HEK293 (cell line): ENCODE measurements around the gene MAF.

ENCODE experiments used
- ATF2 ChIP-seq: fragments of 450-650 bp; formaldehyde crosslinking; IDR thresholded peaks from 2 replicates; pipeline ENCODE4 v1.5.1; 2016; ENCODE audit warnings: missing biosample characterization, missing genetic modification characterization, low read depth
- BCL11A ChIP-seq: fragments of 450-650 bp; formaldehyde crosslinking; IDR thresholded peaks from 2 replicates; pipeline ENCODE4 v1.5.1; 2016; ENCODE audit warnings: low read depth, missing biosample characterization, missing genetic modification characterization
- BCL11B ChIP-seq: fragments of 450-650 bp; formaldehyde crosslinking; IDR thresholded peaks from 2 replicates; pipeline ENCODE4 v1.5.1; 2016; ENCODE audit warnings: low read depth, missing biosample characterization, missing genetic modification characterization
- EGR2 ChIP-seq: fragments of 450-650 bp; formaldehyde crosslinking; IDR thresholded peaks from 2 replicates; pipeline ENCODE4 v1.5.1; 2016; ENCODE audit warnings: low read depth, missing biosample characterization, missing genetic modification characterization
- FEZF1 ChIP-seq: fragments of 450-650 bp; formaldehyde crosslinking; IDR thresholded peaks from 2 replicates; pipeline ENCODE4 v1.5.1; 2016; ENCODE audit warnings: missing biosample characterization, missing genetic modification characterization
- GLIS2 ChIP-seq: fragments of 450-650 bp; formaldehyde crosslinking; IDR thresholded peaks from 2 replicates; pipeline ENCODE4 v1.5.1; 2016; ENCODE audit warnings: missing biosample characterization, missing genetic modification characterization
- HIC1 ChIP-seq: fragments of 450-650 bp; formaldehyde crosslinking; IDR thresholded peaks from 2 replicates; pipeline ENCODE4 v1.5.1; 2016; ENCODE audit warnings: missing biosample characterization, missing genetic modification characterization
- KLF9 ChIP-seq: fragments of 450-650 bp; formaldehyde crosslinking; IDR thresholded peaks from 2 replicates; pipeline ENCODE4 v1.5.1; 2016; ENCODE audit warnings: missing biosample characterization, missing genetic modification characterization, low read depth
- PBX3 ChIP-seq: sonication (generic); formaldehyde crosslinking; IDR thresholded peaks from 2 replicates; pipeline ENCODE4 v1.8.1; 2022; ENCODE audit warnings: mild to moderate bottlenecking, moderate library complexity, missing genetic modification reagents
- SCRT1 ChIP-seq: fragments of 450-650 bp; formaldehyde crosslinking; IDR thresholded peaks from 2 replicates; pipeline ENCODE4 v1.5.1; 2016; ENCODE audit warnings: missing biosample characterization, missing genetic modification characterization, borderline replicate concordance
- ZBTB26 ChIP-seq: fragments of 450-650 bp; formaldehyde crosslinking; optimal IDR thresholded peaks from 2 replicates; pipeline ENCODE3; 2016; ENCODE audit warnings: missing biosample characterization, mild to moderate bottlenecking, missing genetic modification characterization
- ZBTB8A ChIP-seq: fragments of 450-650 bp; formaldehyde crosslinking; IDR thresholded peaks from 2 replicates; pipeline ENCODE4 v1.5.1; 2016; ENCODE audit warnings: missing biosample characterization, missing genetic modification characterization
- ZFHX2 ChIP-seq: fragments of 450-650 bp; formaldehyde crosslinking; conservative IDR thresholded peaks from 2 replicates; pipeline ENCODE4 v1.5.1; 2016; ENCODE audit warnings: missing biosample characterization, missing genetic modification characterization
- ZIC2 ChIP-seq: fragments of 450-650 bp; formaldehyde crosslinking; IDR thresholded peaks from 2 replicates; pipeline ENCODE4 v1.5.1; 2016; ENCODE audit warnings: missing biosample characterization, missing genetic modification characterization
- ZNF148 ChIP-seq: fragments of 450-650 bp; formaldehyde crosslinking; IDR thresholded peaks from 2 replicates; pipeline ENCODE4 v1.5.0; 2017; ENCODE audit warnings: missing biosample characterization, missing genetic modification characterization, borderline replicate concordance
- ZNF274 ChIP-seq, 2 experiments: fragments of 200-500 bp in 1 of 2; fragments of 450-650 bp in 1 of 2; sonication (Bioruptor generic) in 1 of 2; formaldehyde crosslinking in 1 of 2; IDR thresholded peaks; 2 replicates each; pipeline versions ENCODE4 v1.5.1 to v1.6.1; 2014 to 2016; ENCODE audit warnings: borderline replicate concordance in 1 of 2, inconsistent platforms in 1 of 2, low read length in 1 of 2, missing biosample characterization in 1 of 2, missing genetic modification characterization in 1 of 2
- ZNF398 ChIP-seq: fragments of 450-650 bp; formaldehyde crosslinking; IDR thresholded peaks from 2 replicates; pipeline ENCODE4 v1.5.1; 2017; ENCODE audit warnings: missing biosample characterization, missing genetic modification characterization
- ZNF600 ChIP-seq: fragments of 450-650 bp; formaldehyde crosslinking; IDR thresholded peaks from 2 replicates; pipeline ENCODE4 v1.5.1; 2016; ENCODE audit warnings: missing biosample characterization, missing genetic modification characterization
- ZNF645 ChIP-seq: fragments of 450-650 bp; formaldehyde crosslinking; IDR thresholded peaks from 2 replicates; pipeline ENCODE4; 2016; ENCODE audit warnings: missing biosample characterization, missing genetic modification characterization
- ZNF660 ChIP-seq: fragments of 450-650 bp; IDR thresholded peaks from 2 replicates; pipeline ENCODE4 v1.5.1; 2018; ENCODE audit warnings: missing biosample characterization, mild to moderate bottlenecking, missing genetic modification characterization
- ZNF677 ChIP-seq: fragments of 450-650 bp; IDR thresholded peaks from 2 replicates; pipeline ENCODE4 v1.5.0; 2018; ENCODE audit warnings: missing biosample characterization, mild to moderate bottlenecking, missing genetic modification characterization, moderate library complexity
- ZNF843 ChIP-seq: fragments of 450-650 bp; formaldehyde crosslinking; IDR thresholded peaks from 2 replicates; pipeline ENCODE4 v1.5.1; 2016; ENCODE audit warnings: missing biosample characterization, missing genetic modification characterization

The MAF gene

GRCh38 chr16:79598348-79599181 is 2.0 kb downstream of the MAF start (continued):
- TF ChIP-seq BCL11A (tag by site-specific recombination) = no peak
- TF ChIP-seq ZIC2 (tag by site-specific recombination) = peak; percentile 45
- no peak for TF ChIP-seq ZNF677 (tag by site-specific recombination)
- TF ChIP-seq HIC1 = peak; percentile 45; the same call in 1 of the 2 replicates
- TF ChIP-seq ATF2 (tag by site-specific recombination) = no peak
- TF ChIP-seq ZBTB26 (tag by site-specific recombination) = peak; percentile 61
- TF ChIP-seq ZNF645 (tag by site-specific recombination) = no peak
- 0 out of 2 replicates have a peak, but pooled peaks have one; percentile 26 for TF ChIP-seq ZBTB8A (tag by site-specific recombination)
- TF ChIP-seq ZNF843 (tag by site-specific recombination) = peak; percentile 60; the same call in 1 of the 2 replicates
- peak; percentile 87 for TF ChIP-seq GLIS2 (tag by site-specific recombination)
- TF ChIP-seq FEZF1 = peak; percentile 50
- no peak for TF ChIP-seq PBX3 (CRISPR knock-in tag)
- TF ChIP-seq ZNF148 (tag by site-specific recombination) = no peak
- TF ChIP-seq EGR2 (tag by site-specific recombination) = peak; percentile 85
- no peak for TF ChIP-seq SCRT1
- TF ChIP-seq KLF9 (tag by site-specific recombination) = peak; percentile 44
- TF ChIP-seq BCL11B (tag by site-specific recombination) = 0 out of 2 replicates have a peak, but pooled peaks have one; percentile 16
- peak; percentile 72 for TF ChIP-seq ZNF600 (tag by site-specific recombination)
- 0 out of 2 replicates have a peak, but pooled peaks have one; percentile 38 for TF ChIP-seq ZNF660 (tag by site-specific recombination)
- TF ChIP-seq ZNF398 (tag by site-specific recombination) = peak; percentile 84
- TF ChIP-seq ZFHX2 (tag by site-specific recombination) = peak; percentile 75
- TF ChIP-seq ZNF274 (IDR thresholded peaks at IDR 0.05; ENCODE audit: low read length) = no peak
- TF ChIP-seq ZNF274 (tag by site-specific recombination; IDR thresholded peaks at IDR 0.05; ENCODE audit: borderline replicate concordance) = no peak
